Stimulated activated CD8-positive, alpha-beta memory T cell treated with anti-CD3 and anti-CD28 coated beads, Interleukin-15, amount 100 ng/mL, for 48 hours (primary cell): ENCODE measurements around the gene UBE3A.
A peak's percentile ranks its signal among the peaks of the same experiment; 100 is the strongest.
"Not testable (repeated sequence)": the region's sequence is repeated elsewhere in the genome, so short reads cannot be mapped to it uniquely, and the experiment has no call there.

Source experiments
- DNase-seq, 2 donors: peaks; one replicate each; pipeline ENCODE4 v3.0.0-alpha.2; 2020; ENCODE audit warnings: low read depth in 2 of 2

The UBE3A gene

DNA sequence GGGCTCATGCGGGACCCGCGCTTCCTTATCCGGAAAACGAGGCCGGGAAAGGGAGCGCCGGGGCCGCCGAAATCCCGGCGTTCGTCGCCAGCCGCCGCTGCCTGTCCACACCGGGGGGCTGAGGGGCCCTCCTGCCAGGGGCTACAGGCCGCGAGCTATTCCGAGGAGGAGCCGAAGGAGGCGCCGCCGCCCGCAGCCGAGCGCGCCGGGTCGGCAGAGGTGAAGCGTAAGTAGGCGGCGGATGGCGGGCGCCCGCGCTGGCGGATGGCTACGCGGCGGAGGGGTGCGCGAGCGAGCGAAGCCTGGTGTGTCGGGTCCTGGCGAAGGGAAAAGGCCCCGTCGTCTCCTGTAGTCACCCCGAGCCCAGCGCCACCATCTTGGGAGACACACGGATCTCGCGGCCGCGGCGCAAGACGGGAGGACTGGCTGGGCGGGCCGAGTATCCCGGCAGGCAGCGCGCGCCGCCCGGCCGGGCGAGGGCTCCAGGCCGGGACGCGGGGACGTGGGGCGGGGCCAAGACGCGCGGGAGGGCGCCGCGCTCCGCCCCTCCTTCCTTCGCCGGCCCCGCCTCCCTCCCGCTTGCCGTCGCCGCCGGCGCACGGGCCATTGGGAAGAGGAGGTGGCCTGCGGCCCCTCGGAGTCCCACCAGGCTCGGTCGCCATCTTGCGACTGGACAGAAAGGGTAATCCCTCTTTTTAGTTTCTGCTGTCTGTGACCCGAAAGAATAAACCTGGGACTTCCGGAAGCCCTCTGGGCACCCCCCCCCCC, at the start of gene UBE3A:
Gene UBE3A, minus strand, starts transcription at position 424 of the 768 bp plus-strand sequence. CDS start 29,917 bp downstream, outside the sequence.
- peak; percentile 83 to 85 for DNase-seq

DNA sequence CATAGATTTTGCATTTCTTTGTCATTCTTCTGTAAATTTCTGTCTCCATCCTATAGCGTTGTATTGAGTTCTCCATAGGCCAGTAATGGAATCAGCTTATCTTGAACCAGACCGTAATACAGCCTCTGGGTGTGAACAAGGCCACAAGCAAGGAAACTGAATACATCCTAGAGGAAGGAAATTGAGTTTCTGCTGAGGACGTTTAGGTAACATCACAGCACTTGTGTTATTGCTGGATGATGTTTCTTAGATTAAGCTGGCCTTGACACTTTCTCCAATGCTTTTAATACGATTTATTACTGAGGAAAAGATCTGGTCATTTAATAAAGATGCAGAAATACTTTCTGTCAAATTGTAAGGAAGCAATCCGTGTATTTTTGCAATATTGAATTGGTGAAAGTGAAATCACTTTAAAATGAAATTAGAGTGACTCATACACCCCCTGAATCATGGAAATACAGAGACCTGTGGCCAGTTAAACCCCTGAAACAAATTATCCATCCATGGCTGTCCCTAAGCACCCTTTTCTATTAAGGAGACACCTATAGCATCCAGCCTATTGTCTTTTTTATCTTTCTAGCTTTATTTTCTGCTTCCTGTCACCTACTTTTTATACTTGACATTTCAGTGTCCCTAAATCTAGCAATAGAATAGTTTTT, 48.5 kb upstream of the UBE3A start:
- DNase-seq, result no peak

DNA sequence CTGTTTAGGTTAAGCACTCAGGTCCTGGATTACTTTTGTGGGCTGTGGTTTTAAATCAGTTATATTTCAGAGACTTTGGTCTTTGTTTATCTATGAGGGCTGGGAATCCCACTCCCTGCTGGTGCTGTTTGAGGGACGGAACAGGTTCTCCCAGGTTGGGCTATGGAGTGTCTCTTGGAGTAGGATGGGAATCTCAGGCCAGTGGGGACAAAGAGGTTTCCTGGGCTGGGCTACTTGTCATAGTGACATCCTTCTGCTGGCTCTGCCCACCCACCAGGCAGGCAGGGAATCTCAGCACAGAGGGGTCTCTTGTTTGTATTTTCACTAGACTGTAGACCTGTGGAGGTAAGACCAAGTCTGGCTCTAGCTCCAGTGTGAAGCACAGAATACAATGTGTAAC, 47.2 kb upstream of the UBE3A start:
- no peak for DNase-seq

DNA sequence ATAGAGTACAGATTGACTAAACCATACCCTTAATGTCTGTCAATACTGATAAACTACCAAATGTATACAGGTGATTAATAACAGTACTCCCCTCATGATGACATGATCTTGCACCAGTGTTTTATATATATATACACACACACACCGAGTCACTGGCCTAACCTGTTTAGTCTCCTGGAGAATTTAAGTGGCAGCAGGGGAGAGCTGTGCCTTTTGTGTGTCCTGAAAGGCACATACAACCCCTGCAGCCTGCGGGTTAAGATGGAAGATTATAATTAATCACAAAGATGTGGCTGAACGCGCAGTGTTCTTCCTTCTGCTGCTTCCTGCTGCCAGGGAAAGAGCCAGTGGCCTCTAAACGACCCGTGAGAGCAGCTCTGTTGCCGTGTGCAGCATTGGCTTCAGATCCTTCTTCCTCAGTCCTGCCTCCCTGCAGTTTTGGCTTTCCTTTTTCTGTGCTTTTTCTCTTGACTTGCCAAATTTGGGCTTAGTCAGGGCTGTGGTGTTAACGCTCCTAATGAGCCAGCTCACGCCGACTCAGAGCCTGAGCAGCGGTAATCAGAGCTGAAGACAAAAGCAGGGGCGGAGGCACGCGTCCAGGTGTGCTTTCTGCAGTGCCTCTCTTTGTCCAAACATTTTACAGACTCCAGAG, 42.5 kb upstream of the UBE3A start:
- no peak for DNase-seq

DNA sequence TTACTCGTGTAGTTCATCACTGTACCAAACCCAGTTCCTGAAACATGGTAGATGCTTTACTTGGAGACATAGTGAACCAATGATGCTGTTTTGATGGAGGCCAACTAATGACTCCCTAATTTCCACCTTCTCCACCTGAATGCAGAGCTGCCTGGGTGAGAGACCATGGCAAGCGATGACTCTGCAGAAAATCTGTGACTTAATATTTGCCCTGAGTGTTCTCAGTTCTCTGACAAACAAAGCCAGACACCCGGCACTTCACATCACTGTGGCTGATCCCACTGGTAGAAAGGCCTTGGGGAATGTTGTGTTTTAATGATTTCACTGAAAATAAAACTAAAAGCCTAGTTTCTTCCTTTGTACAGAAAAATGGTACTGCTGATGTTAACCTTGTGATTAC, 39.5 kb upstream of the UBE3A start:
- DNase-seq, result no peak

DNA sequence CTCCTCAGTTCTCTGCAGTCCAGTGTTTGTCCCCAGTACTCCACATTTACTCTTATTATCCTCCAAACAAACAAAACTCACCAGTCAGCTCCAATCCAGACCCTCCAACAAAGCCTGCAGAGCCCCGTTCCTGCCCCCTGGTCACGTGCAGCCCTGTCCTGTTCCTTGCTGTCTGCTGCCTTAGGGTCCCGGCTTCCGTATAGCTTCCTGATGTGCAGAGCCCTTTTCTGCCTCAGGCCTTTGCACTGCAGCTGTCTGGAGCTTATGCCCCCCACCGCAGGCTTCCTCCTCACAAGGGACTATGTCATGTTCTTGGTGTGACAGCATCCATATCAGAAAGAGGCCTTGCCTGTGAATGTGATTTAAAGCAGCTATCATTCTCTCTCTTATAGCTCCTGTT, 39.0 kb upstream of the UBE3A start:
- no peak for DNase-seq

DNA sequence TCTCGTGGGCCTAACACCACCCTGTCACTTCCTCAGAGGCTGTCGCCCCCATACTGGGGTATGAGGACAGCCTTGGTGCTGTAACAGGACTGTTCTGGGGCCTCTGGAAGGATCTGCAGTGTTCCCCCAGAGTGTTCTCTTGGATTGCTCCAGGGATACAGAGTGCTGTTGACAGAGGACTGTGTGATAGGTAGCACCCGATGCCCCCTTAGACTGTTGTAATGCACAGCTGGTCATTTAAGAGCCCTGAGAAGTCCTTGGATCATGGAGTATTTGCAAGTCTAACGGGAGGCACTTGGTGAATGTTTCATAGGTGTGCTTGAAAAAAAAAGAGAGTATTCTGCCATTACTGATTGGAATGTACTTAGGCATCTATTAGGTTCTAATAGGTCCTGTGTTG, 35.4 kb upstream of the UBE3A start:
- no peak for DNase-seq

DNA sequence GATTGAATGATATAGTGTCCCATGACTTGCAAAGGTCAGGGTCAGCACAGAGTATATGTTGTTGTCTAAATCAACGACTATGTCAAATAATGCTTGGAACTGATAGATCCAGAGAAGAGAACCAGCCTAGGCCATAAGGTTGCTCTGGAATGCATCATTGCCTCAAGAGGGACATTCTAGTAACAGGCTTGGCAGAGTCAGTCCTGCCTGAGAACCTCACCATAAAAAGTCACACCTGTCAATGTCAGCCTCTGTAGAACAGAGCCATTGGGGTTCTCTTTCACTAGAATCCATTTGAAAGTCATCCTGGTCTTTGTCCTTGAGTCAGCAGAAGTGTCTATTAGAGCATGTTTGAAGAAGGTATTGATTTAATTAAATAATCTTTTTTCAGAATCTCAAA, 31.4 kb upstream of the UBE3A start:
- DNase-seq, result no peak

DNA sequence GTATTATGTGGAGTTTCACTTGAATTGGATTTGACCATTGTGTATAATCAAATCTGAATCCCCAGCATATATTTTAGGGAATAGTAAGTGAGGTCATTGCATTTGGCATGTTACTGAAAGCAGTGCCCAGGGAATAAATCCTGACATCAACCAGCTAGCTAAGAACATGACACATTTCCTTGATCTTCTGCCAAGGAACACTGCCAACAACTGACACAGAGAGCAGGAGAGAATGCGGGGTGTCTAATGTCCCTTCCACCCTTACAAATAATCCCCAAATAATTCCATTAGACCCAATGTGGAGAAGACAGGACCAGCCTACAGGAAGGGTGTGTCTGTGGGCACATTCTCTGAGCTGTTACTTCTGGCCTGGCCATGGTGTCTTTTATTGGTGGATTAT, 30.6 kb upstream of the UBE3A start:
- no peak for DNase-seq

DNA sequence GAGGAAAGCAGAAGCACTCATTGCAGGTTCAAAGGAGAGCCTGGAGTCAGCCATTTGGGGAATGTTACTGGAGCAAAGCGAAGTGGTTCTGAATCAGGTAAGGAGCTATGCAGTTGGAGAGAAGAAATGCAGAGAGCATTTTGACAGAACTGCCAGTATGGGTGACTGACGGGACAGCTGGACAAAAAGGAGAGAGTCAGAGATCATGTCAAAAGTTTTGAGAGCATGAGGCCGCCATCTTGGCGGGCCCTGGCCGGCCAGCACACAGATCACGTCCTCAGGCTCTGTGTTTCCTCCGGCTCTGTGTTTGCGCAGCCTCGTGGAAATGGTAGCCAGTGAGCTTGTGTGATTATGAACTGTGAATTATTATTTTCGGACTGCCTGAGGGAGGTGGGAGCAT, 29.8 kb upstream of the UBE3A start:
- DNase-seq, result no peak

DNA sequence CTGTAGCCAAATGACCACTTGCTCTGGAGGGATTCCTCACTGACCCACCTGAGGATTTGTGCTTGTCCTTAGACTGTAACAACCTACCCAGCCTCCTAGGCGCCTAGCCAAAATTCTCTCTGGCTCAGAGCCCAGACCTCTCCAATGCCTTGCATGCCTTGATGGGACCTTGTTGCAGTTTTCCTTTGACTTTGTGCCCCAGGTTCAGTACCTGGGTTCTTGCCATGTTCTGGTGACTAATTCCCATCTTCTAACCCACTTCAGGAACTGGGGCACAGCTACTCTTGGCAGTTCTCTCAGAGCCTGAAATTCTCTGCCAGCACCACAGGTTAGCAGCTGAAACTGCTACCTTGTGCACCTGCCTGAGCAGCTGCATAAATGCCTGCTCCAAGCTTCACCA, 27.0 kb upstream of the UBE3A start:
- DNase-seq, result no peak

DNA sequence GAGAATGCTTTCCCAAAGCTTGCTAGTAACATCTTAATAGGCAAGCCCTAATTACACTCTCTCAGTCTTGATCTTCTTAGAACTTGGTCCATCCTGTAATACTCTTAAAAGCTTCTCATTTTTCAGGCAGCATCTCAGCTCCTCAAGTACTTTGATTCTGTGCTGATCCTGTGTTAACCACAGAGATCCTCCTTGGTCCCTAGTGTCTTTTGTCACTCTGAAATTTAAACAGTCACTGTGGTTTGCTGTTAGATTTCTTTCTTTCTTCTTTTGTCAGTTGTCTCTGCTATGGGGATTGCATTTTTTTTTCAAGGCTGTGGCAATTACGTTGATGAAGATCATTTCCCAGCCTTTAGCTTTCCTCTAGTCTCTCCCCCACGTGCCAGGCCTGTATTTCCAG, 26.0 kb upstream of the UBE3A start:
- DNase-seq, result no peak

DNA sequence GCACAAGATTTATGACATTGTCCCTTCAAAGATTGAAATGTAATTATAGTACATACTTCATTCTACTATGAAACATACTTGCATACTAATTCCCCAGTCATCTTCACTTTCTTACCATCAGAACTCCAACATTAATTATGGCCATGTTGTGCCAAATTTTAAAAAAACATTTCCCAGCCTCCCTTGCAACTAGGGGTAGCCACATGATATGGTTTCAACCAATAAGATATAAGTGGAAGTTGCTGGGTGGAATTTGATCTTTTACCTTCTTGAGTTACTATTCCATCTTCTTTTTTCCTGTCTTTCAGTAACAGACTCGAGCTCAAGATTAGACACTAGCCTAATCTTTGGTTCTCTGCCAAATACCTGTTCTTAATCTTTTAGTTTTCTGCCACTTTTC, 25.6 kb upstream of the UBE3A start:
- DNase-seq, result no peak

DNA sequence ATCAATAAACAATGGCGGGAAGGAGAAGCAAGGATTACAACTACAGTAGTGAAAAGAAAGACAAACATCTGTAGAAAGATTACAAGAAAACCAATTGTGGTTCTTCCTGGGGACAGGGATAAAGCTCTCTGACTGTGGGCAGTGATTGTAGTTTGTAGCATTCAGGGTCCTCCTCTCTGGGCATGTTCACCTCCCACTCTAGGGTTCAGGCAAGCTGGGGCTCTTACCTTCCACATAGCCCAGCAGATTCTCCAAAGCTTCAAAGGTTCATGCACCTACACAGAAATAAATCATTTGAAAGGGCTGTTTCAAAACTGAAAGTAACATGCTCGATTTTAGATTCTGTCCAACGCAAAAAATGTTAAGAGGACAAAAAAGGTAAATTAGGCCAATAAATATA, 17.4 kb upstream of the UBE3A start:
- no peak for DNase-seq

DNA sequence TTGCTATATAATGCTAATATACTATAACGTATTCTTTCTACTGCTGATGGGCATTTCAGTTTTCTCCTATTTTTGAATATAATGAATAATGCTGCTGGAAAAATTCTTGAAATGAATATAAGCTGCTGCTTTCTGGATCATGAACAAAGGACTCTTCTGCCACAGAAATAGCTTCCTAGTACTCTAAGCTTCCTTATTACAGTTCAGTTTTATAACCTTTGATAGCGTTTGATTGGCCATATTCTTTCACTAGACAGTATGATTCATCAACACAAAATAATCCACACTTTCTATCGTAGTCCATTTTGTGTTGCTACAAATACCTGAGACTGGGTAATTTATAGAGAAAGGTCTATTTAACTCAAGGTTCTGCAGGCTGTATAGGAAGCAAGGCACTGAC, 16.4 kb upstream of the UBE3A start:
- DNase-seq, result no peak

DNA sequence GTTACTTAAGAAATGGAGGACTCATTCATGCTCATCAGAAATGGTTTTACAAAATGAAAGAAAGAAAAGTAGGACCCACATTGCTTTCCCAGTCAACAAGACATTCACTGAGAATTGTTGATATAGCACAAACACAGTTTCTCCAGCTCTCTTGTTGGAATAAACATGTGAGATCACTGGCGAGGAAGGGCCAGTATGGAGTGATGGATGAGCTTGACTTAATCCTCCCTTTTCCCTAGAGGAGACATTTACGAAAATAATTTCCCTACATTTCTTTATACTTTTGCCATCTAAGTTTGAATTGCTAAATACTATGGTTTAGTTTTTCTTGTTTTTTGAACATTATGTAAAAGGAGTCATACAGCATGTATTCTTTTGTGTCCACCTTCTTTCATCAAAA, 15.9 kb upstream of the UBE3A start:
- DNase-seq, result no peak

DNA sequence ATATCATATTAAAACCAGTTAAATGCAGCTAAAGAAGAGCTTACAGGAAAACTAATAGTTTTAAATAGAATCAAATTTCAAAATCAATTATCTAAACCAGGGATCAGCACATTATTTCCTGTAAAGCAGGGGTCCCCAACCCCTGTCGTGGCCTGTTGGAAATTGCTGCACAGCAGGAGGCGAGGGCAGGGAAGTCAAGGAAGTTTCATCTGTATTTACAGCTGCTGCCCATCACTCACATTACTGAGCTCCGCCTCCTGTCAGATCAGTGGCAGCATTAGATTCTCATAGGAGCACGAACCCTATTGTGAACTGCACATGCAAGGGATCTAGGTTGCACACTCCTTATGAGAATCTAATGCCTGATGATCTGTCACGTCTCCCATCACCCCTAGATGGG, 14.4 kb upstream of the UBE3A start:
- not testable (repeated sequence) for DNase-seq

DNA sequence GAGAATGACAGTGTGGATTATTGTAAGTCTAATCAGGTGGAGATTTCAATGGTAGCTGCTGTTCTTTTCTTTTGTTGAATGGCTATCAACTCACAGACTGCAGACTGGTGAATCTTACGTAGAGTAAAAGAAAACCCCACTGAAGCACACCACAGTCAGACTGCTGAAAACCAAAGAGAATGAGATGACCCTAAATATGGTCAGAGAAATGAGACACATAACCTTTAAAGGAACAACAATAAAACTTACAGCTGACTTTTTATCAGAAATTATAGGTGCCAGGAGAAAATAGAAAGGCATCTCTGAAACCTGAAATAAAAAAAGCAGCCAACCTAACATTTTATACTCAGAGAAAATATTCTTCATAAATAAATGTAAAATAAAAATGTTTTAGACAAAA, 12.7 kb upstream of the UBE3A start:
- DNase-seq, result no peak

DNA sequence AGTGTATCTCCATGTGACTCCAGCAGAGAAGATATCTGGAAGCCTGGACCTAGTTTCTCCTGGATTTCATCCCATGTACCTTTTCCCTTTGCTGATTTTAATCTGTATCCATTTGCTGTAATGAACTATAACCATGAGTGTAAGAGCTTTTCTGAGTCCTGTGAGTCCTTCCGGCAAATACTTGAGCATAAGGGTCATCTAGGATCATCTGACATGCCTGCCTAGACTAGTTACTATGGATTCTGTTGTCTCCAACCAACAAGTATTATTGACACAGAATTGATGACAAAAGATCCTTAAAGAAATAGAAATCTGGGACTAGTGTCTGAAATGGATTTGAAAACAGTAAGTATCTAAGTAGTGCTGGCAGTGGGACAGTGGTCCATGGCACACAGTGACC, 11.3 kb upstream of the UBE3A start:
- DNase-seq, result no peak

DNA sequence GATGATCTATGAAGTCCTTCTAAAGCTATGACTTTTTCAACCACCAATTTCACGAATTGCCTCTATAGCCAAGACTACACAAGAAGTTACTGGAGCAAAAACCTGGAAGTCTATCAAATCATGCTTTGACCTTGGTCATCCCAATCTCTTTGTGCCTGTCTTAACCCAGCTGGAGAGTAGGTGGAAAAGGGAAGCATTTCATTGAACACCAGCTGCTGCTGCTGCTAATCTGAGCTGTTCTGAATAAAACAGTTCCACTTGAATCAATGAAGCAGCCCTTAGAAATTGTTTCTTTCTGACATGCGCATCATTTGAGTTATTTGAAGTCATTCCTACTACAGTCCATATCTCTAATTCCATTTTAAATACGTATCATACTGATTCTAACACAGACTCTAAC, 7.3 kb upstream of the UBE3A start:
- DNase-seq, result no peak

DNA sequence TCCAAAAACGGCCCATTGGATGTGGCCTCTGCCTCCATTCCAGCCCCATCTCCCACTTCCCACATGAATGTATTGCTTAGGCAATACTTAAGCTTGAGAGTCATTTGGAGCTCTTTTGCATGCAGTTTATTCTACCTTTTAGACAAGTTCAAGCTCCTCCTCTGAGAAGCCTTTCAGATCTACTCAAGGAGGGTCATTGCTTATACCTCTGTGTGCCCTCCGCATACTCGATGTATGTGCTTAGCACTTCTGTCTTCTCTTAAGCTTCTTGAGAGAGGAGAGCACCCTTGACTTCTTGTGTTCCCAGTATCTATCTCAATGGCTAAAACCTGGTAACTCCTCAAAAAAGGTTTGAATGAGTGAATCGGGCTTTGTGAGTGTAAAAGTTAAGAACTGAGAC, 6.6 kb upstream of the UBE3A start:
- DNase-seq, result no peak

DNA sequence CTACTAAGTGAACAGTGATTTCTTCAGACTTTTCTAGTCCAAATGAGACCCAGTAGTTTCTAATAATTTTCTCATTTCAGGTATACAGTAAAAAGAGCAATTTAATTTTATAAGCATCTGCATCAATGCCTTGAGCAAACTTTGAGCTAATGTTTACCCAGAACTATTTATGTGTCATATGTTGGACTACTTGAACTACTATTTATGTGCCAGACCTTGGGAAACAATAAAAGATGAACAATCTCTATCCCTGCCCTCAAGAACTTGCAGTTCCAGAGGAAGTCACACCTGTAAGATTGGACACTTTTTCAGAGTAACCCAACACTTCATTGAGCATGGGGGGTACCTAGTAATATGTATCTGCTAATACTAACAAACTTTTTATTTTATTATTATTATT, 2.3 kb upstream of the UBE3A start:
- no peak for DNase-seq

DNA sequence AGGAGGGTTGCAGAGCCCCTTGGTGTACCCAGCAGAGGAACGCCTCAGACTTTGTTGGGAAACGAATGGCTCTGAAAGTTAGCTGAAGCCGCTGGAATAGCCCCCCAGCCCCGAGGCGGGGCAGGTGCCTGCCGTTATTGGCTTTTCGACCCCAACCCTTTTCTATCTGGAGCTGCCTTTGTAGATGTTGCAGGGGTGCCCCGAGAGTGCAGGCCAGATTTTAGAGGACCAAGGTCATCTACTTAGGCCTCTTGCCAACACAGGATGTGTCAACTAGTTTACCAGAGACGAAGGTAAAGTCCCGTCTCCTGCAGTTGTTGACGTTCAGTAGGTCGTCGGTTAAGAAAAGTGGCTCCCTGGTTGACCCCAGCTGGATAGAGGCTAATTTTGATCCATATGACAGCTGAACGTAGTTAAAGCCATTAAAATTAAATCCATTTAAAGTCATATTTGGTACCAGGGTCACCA, 579 bp upstream of the UBE3A start:
- no peak for DNase-seq
